ENCODE data around the gene FOXO3. TPM values are rescaled to one million over a fixed set of nuclear protein-coding genes. Genes with fewer than 3 reads are reported as not detected.

FOXO3 gene
- total RNA-seq, 1 donor from 2014 or later = 37.3 TPM

DNA sequence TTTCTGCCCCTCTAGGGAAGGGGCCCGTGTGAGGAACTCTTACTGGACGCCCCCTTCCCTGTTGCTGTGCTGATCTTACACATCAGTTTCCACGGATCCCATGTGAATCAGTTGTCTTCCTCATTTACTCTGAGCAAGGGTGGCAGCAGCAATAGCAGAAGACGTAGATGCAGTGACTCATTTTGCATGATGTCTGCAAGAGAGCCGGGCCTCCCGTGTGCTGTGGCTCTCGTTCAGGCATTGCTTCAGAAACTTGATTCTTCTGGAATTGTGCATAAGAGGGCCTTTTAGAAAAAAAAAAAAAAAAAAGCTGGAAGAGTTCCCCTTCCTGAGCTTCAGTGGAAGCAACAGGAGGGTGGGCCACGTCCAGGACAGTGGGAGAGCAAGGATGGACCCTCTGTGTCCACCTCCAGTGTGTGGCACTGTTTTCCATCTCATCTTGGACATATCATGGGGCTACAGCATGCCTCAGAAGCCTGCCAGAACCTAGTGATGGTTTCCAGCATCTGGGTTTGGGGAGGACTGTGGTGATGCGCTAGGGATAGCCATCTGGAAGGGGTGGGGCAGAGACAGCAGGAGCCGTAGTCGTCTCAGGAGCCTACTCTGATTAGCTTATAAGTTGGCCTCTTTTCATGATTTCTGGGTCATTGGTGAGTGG, 62.1 kb downstream of the FOXO3 start:
- Histone ChIP-seq H3K4me1 (ENCODE audit: insufficient read depth, low read length) (peaks cover 38% of the 10 kb centered on the region), H3K4me3 (ENCODE audit: insufficient read depth, low read depth, low read length) (no peak overlapping the region), H3K9ac (ENCODE audit: low read length) (peak overlapping the region; percentile 69), H3K27ac (ENCODE audit: low read depth, low read length) (peak overlapping the region; percentile 78), H3K36me3 (ENCODE audit: insufficient read depth, low read length) (no peaks in the 10 kb centered on the region), H3K79me2 (ENCODE audit: insufficient read depth, low read length) (peaks cover 99% of the 10 kb centered on the region), H3K27me3 (ENCODE audit: insufficient read depth, low read length) (no peaks in the 10 kb centered on the region), H4K20me1 (ENCODE audit: insufficient read depth, low read length) (peaks cover 88% of the 10 kb centered on the region), H3K9me3 (ENCODE audit: insufficient read depth, low read depth, low read length) (no peaks in the 10 kb centered on the region), H2AFZ (ENCODE audit: low read depth, low read length) (no peak overlapping the region), H3K4me2 (ENCODE audit: low read length) (peak overlapping the region; percentile 79)
- Mint-ChIP-seq H3K27me3 (ENCODE audit: low read depth, unreplicated experiment) (no peaks in the 10 kb centered on the region), H3K9me3 (ENCODE audit: unreplicated experiment) (no peaks in the 10 kb centered on the region), H3K27ac (ENCODE audit: unreplicated experiment) (peak overlapping the region; percentile 99), H3K4me3 (ENCODE audit: unreplicated experiment) (peak overlapping the region; percentile 65), H3K36me3 (ENCODE audit: low read depth, unreplicated experiment) (peaks cover 9% of the 10 kb centered on the region), H3K4me1 (ENCODE audit: low read depth, unreplicated experiment) (peaks cover 51% of the 10 kb centered on the region)
- DNase-seq (ENCODE audit: low read depth) = peak; percentile 95
- no peak for TF ChIP-seq EZH2 (IDR thresholded peaks at IDR 0.05; ENCODE audit: insufficient read depth, low read length)
- TF ChIP-seq, protein P1, sequence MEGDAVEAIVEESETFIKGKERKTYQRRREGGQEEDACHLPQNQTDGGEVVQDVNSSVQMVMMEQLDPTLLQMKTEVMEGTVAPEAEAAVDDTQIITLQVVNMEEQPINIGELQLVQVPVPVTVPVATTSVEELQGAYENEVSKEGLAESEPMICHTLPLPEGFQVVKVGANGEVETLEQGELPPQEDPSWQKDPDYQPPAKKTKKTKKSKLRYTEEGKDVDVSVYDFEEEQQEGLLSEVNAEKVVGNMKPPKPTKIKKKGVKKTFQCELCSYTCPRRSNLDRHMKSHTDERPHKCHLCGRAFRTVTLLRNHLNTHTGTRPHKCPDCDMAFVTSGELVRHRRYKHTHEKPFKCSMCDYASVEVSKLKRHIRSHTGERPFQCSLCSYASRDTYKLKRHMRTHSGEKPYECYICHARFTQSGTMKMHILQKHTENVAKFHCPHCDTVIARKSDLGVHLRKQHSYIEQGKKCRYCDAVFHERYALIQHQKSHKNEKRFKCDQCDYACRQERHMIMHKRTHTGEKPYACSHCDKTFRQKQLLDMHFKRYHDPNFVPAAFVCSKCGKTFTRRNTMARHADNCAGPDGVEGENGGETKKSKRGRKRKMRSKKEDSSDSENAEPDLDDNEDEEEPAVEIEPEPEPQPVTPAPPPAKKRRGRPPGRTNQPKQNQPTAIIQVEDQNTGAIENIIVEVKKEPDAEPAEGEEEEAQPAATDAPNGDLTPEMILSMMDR (IDR thresholded peaks at IDR 0.05; ENCODE audit: insufficient read depth, low read depth, low read length) = no peak
- no peak for FAIRE-seq

DNA sequence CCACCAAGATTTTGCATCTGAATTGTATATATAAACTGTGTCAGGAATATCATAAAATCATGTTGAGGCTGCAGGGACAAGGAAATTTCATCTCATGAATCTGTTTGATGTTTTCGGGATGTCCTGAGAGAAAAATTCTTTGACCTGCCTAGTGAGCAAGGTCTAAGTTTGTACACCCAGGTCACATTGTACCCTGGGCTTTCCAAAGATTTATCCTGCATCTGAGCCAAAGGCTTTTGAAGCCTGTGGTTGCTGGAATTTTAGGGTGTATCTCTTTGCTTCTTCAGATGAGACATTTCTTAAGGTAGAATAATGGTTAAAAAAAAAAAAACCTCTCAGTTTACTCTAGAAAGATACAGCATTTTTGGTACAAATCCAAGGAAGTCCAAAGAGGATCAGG, 63.3 kb downstream of the FOXO3 start:
- Histone ChIP-seq H3K27me3 (ENCODE audit: insufficient read depth, low read length) (no peaks in the 10 kb centered on the region), H3K4me2 (ENCODE audit: low read length) (no peak overlapping the region), H3K9ac (ENCODE audit: low read length) (no peak overlapping the region), H3K79me2 (ENCODE audit: insufficient read depth, low read length) (peaks cover 99% of the 10 kb centered on the region), H3K9me3 (ENCODE audit: insufficient read depth, low read depth, low read length) (no peaks in the 10 kb centered on the region), H3K4me1 (ENCODE audit: insufficient read depth, low read length) (peaks cover 45% of the 10 kb centered on the region), H2AFZ (ENCODE audit: low read depth, low read length) (no peak overlapping the region), H3K27ac (ENCODE audit: low read depth, low read length) (no peak overlapping the region), H3K36me3 (ENCODE audit: insufficient read depth, low read length) (no peaks in the 10 kb centered on the region), H4K20me1 (ENCODE audit: insufficient read depth, low read length) (peaks cover 88% of the 10 kb centered on the region), H3K4me3 (ENCODE audit: insufficient read depth, low read depth, low read length) (no peak overlapping the region)
- no peak overlapping the region for H3K27ac Mint-ChIP-seq (ENCODE audit: unreplicated experiment)
- H3K9me3 Mint-ChIP-seq (ENCODE audit: unreplicated experiment) = no peaks in the 10 kb centered on the region
- H3K36me3 Mint-ChIP-seq (ENCODE audit: low read depth, unreplicated experiment) = peaks cover 2% of the 10 kb centered on the region
- no peak for DNase-seq (ENCODE audit: low read depth)
- no peak for FAIRE-seq
- H3K27me3 Mint-ChIP-seq (ENCODE audit: low read depth, unreplicated experiment) = no peaks in the 10 kb centered on the region
- no peak overlapping the region for H3K4me3 Mint-ChIP-seq (ENCODE audit: unreplicated experiment)
- H3K4me1 Mint-ChIP-seq (ENCODE audit: low read depth, unreplicated experiment) = peaks cover 50% of the 10 kb centered on the region
- TF ChIP-seq, protein P1 (IDR thresholded peaks at IDR 0.05; ENCODE audit: insufficient read depth, low read depth, low read length) = no peak
- TF ChIP-seq EZH2 (IDR thresholded peaks at IDR 0.05; ENCODE audit: insufficient read depth, low read length) = no peak

DNA sequence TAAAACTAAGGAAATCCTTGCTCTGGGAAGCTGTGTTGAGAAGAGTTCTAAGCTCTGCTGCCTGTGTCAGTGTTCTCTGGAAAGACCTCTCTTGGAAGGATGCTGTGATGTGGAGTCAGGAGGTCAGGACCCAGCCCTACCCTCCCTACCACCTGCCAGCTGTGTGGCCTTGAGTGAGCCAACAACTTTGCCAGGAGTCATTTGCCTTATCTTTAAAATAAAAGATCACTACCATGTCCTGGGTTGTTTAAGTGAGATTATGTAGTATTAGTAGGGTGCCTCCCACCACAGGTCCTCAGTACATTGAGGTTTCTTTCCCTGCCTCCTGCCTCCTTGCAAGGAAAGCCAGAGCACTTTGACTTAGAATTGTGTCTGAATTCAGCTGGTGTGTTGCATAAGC, 64.9 kb downstream of the FOXO3 start:
- H3K36me3 Mint-ChIP-seq (ENCODE audit: low read depth, unreplicated experiment) = peaks cover 2% of the 10 kb centered on the region
- Histone ChIP-seq H4K20me1 (ENCODE audit: insufficient read depth, low read length) (peaks cover 86% of the 10 kb centered on the region), H3K4me3 (ENCODE audit: insufficient read depth, low read depth, low read length) (no peak overlapping the region), H2AFZ (ENCODE audit: low read depth, low read length) (no peak overlapping the region), H3K27ac (ENCODE audit: low read depth, low read length) (no peak overlapping the region), H3K4me1 (ENCODE audit: insufficient read depth, low read length) (peaks cover 40% of the 10 kb centered on the region), H3K79me2 (ENCODE audit: insufficient read depth, low read length) (peaks cover 98% of the 10 kb centered on the region), H3K9me3 (ENCODE audit: insufficient read depth, low read depth, low read length) (no peaks in the 10 kb centered on the region), H3K9ac (ENCODE audit: low read length) (no peak overlapping the region), H3K27me3 (ENCODE audit: insufficient read depth, low read length) (no peaks in the 10 kb centered on the region), H3K36me3 (ENCODE audit: insufficient read depth, low read length) (no peaks in the 10 kb centered on the region), H3K4me2 (ENCODE audit: low read length) (no peak overlapping the region)
- H3K4me1 Mint-ChIP-seq (ENCODE audit: low read depth, unreplicated experiment) = peaks cover 46% of the 10 kb centered on the region
- no peak overlapping the region for H3K27ac Mint-ChIP-seq (ENCODE audit: unreplicated experiment)
- no peak for DNase-seq (ENCODE audit: low read depth)
- TF ChIP-seq EZH2 (IDR thresholded peaks at IDR 0.05; ENCODE audit: insufficient read depth, low read length) = no peak
- TF ChIP-seq, protein P1 (IDR thresholded peaks at IDR 0.05; ENCODE audit: insufficient read depth, low read depth, low read length) = no peak
- H3K4me3 Mint-ChIP-seq (ENCODE audit: unreplicated experiment) = no peak overlapping the region
- H3K27me3 Mint-ChIP-seq (ENCODE audit: low read depth, unreplicated experiment) = no peaks in the 10 kb centered on the region
- no peaks in the 10 kb centered on the region for H3K9me3 Mint-ChIP-seq (ENCODE audit: unreplicated experiment)
- FAIRE-seq = no peak
